HG02870 (cell line): ENCODE data around the gene ASCC2.

Source experiments
- ATAC-seq: cut with Tn5 transposase; IDR thresholded peaks from one replicate; pipeline ENCODE4 v1.9.1; 2021; ENCODE audit warnings: mild to moderate bottlenecking, moderate library complexity; ENCODE audit not compliant: unreplicated experiment

The ASCC2 gene

DNA sequence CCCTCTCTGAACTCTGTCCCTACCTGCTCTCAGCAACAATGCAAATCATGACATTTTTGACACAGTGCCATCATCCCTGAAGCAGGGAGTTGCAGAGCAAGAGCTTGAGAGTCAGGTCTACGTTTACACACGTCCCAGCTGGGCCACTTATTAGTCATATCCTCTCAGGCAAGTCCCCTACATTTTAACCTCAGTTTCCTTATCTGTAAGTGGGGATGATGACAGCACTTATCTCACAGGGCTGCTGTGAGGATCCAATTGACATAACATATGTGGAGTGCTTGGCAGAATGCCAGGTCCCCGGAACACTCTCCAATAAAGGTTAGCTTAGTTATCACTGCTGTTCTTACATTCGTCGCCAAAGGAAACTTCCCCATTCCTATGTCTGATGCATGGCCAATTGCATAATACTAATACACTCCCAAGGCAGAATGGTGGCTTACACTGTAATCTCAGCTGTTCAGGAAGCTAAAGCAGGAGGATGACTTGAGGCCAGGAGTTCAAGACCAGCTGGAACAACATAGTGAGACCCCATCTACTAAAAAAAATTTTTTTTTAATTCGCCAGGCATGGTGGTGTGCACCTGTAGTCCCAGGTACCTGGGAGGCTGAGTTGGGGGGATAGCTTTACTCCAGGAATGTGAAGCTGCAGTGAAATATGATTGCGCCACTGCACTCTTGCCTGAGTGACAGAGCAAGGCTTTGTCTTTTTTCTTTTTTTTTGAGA, 16.6 kb downstream of the ASCC2 start:
- peak; percentile 85 for ATAC-seq

DNA sequence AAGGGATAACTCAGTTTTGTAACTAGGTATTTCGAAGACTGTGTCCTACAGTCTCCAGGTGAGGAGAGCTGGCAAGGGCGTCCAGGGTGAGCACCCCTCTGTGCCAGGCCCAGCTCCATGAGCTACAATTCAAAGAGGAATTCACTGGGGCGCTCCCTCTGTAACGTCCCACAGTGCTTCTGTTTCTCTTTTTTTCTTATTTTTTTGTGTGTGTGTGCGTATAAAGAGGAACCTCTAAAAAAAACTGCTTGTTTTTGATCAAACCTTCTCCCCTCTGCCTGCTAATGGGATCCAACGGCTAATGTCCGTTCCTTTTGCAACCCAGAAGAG, 17.1 kb downstream of the ASCC2 start:
- ATAC-seq = no peak

DNA sequence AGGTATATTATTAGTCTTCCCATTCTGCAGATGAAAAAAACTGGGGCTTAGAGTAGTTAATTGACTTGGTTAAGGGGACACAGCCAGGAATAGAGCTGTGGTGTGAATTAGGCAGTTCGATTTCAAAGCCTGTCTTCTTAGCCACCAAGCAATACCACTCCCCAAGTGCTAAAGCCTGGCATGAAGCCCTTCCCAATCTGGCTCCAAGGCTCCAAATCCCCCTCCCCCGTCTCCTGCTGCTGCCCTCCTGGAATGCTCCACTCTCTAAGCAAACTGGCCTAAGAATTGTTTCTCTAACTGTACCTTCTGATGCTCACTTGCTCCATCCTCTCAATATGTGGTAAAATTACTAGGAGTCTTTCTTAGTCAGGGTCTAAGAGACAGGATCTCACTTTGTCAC, 18.6 kb downstream of the ASCC2 start:
- no peak for ATAC-seq

DNA sequence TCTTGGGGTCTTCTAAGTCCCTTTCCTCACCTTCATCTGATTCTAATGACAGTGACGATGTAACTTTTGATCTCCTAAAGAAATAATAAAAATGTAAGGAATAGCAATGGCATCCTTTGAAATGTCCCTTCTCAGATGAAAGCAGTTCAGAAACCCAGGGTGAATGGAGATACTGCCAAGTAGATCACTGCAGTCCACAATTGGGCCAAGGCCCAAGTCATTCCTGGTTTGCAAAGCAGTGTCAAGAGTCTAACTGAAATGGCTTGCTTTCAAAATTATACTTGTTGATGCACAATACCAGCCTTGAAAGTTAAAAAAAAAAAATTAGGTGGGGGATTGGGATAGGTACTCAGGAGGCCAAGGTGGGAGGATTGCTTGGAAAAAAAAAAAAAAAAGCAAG, 20.4 kb downstream of the ASCC2 start:
- no peak for ATAC-seq

DNA sequence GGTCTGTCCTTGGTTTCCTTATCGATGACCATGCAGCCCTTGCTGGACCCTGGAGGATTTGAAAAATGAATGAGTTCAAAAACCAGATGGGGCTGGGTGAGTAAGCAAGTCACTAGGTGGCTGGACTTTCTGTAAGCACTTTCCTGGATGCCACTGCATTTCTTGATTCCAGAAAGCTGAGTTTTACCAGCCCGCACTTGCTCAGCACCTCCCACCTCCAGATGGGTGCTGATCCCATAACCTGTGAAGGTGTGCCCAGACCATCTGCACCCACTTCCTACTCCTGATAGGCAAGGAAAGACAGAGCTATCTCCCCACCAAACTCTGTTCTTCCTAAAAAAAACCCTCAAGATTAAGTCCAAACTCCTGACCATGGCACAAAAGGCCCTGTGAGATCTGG, 21.1 kb downstream of the ASCC2 start:
- ATAC-seq = no peak

DNA sequence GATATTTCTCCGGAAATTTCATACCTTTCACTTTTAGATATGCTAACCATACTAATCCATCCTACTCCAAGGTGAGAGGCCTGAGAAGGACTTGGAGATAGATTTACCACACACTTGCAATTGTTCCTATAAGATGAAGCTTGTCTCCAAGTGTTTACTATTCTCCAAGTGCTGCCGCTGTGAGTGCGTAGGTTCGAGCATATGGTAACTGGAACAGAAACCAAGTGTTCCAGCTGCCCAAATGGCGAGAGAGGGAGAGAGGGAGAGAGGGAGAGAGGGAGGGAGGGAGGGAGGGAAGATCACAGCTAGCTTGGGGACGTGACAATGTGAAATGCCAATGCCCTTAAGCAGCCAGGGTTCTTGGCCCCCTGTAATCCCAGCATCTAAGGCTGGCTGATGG, 21.5 kb downstream of the ASCC2 start:
- ATAC-seq = no peak

DNA sequence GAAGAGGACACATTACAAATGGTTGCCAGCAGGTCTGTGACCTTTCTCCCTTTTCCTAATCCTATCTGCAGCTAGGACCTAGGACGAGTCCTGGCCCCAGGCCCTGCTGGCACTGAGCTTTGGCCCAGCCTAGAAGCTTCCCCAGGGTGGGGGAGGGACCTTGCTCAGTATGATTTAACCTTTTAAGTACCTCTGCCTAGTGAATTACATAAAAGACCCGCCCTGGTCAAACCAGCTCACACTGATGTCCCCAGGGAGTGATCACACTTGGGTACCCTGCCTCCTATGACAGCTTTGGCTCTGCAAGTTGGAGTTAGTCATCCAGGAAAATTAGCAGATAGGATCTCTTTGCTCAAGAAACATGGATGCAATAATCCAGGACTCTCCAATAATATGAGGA, 21.9 kb downstream of the ASCC2 start:
- no peak for ATAC-seq

DNA sequence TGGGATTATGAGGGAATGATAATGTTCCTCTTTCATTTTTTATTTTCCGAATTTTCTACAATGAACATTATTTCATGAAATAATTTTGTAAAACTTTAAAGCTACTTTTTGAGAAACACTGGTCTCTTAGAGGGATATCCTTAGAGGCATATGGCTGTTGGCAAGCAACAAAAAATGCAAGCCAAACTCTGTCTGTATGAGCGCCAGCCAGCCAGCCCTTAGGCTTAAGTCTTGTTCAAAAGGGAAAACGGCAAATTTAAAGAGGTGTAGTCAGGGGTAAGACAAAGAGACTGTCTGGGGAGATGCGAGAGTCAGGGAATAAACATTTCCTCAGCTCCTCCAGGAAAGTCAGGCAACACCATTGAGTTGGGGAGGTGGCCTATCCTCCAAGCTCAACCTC, 22.5 kb downstream of the ASCC2 start:
- ATAC-seq = no peak

DNA sequence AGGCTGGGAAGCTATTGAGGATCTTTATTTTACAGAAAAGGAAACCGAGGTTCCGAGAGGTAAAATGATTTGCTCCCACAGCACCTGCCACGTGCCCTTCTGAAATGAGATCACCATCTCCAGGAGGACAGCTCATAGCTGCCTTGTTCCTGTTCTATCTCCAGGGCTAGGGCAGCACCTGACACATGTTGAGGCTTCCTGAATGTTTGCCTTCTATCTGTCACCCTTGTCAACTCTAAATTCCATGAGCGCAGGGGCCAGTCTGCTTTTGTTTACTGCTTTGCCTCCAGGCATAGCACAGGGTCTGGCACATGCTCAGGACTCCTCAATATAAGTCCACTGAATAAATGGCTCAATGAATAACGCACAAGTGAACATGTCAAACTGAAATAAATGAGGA, 24.1 kb downstream of the ASCC2 start:
- no peak for ATAC-seq

DNA sequence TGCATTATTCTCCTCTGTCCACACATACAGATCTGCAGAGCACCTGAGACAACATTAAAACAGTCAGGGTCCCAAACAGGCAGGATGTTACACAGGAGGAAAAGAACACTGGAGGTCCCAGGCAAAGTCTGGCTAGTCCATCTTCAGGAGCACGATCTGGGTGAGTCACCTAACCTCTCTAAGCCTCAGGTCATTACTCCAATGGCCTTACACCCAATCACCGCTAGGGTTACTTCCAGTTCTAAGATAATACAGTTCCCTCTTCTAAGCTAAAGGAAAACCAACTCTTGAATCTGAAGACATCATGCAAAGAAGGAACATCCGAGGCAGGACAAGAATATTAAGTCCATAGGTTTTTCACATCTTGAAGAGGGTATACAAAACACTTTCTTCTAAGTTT, 24.5 kb downstream of the ASCC2 start:
- no peak for ATAC-seq

DNA sequence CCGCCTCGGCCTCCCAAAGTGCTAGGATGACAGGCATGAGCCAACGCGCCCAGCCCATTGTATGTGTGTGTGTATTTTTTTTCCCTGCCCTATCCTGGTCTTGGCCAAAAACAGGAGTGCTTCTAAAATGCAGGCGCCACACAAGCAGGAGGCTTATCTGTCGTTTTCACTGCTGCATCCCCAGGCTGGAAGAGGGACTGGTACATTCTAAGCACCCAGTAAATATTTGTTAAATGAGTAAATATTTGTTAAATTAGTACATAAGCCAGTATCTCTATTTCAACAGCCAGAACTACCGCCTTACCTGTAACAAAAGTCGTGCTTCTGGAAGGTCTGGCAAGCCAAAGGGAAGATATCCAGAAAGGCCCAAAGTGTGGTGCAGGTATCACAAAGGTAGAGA, 24.9 kb downstream of the ASCC2 start:
- no peak for ATAC-seq

DNA sequence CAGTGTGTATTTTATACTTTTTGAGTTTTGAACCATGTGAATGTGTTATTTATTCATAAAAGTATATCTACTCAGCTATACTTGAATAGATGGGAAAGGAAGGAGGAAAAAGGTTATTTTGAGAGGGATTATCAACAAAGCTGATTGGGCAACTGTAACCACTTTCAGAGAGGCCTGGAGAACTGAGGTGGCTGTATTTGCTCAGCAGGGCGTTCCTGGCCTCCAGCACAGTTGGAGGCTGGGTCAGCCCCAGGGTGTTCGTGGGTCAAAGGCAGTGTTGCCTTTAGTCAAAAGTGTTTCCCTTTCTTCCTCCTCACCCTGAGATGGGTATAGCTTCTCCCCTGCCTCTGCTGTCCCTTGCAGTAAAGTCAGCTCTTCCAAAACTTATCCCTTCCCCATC, 26.7 kb downstream of the ASCC2 start:
- no peak for ATAC-seq

DNA sequence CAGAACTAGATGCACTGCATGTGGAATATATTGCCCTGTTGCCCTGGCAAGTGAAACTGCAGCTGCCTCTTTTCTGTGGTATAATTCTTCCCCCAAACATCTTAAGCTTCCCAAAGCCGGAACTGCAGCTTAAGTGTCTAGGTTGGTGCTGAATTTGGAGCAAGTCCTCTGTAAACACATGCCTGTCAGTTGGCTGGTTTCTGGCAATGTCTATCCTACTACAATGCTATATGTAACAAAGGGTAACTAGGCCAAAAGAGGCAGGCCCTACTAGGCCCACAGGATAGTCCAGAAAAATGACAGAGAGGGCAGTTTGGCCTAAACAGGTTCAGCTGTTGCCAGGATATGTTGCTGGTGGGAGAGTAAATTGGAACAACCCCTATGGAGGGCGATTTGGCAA, 27.9 kb downstream of the ASCC2 start:
- no peak for ATAC-seq

DNA sequence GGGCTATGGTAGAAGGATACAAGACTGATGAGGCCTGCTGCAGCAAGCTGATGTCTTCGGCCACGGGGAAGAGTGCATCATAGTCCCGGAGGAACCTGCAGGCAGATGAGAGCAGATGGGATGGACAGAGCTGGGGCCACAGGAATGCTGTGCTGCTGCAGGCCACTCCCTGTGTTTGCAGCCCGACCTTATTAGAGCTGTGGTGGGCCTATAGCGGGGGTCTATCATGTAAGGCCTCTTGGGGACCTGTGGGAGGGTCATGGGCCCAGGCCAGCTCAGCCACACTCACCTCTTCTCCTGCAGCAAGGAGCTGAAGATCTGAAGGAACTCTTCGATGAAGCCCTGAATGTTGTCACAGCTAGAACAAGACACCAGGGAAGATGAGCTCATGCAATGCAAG, 31.9 kb downstream of the ASCC2 start:
- no peak for ATAC-seq

DNA sequence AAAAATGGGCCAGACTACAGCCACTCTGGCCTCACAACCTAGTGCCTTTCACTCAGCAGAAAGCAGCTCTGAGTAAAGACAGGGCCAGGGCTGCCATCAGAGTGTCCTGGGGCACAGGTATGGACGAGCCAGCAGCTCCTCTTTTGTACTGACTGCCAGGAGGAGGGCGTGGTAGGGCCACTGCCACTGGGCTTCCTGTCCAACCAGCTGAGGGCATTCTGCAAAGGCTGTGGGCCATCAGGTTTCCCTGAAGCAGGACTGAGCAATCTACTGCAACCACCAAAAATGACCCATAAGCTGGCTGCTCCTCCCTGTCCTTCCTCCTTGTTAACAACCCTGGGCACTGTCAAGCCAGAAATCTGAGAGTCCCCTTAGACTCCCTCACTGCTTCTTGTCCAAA, 33.1 kb downstream of the ASCC2 start:
- ATAC-seq = no peak

DNA sequence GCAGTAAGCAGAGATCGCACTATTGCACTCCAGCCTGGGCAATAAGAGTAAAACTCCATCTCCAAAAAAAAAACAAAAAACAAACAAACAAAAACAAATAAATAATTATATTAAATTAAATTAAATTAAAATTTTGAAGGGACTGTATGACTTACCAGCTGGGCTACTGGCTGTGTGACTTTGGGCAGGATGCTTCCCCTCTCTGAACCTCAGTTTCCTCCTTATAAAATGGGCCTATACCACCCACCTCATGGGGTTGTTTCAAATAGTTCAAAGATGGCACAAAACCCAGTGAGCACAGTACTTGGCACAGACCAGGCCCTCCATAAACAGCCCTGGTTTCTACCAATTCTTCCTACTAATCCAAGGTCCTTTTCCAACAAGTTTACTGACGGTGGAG, 34.9 kb downstream of the ASCC2 start:
- no peak for ATAC-seq

DNA sequence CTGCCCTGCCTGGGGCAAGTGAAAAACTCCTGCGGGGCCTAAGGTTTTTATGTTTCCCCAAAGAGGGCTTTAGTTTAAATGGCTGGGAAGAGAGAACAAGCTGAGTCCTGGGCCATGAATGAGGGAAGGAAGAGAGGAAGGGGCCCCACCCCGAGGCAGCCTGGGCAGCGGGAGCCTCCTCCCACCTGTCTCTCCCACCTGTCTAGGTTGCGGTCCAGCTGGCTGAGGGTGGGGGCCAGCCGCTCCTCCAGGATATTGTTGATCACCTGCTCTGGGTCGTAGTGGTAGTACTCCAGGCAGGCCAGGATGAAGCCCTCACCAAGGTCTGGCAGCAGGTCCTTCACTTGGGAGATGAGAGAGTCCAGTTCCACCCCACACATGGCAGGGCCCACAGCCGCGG, 36.3 kb downstream of the ASCC2 start:
- no peak for ATAC-seq

DNA sequence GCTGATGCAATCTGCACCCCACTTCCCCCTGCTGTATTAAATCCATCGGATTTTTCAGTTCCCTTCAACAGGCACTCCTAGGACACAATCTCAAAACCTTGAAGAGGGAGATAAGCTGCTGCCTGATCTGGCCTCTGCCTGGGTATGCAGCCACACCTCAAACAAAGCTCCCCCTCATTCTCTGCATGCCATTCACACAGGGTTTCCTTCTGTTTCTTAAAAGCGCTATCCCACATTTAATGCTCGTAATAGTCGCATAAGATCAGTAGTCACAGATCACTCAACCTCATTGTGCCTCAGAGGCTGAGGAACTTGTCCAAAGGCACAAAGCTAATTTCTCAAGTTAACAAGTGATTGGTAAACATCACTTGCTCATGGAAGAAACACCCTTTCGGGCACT, 36.9 kb downstream of the ASCC2 start:
- ATAC-seq = no peak

DNA sequence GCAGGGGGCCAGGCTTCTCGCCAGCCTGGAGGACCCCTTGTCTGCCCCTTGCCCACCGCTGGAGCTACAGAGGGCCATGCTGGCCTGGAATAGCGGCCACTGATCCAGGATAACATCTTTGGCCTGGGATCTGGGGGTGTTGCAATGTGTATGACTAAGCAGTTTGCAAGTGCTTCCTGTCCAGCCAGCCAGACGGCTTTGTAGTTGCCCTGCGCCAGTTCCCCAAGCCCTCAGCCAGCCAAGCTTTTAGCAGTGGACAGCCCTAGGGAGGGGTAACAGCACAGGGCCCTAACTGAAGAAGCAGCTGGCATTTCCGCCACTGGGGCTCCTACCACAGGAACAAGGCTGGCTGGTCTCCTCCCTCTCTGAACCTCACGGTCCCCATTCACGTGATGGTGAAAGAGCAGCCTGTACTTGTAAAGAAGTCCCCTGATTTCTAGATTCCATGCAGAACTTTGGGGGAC, 38.8 kb downstream of the ASCC2 start:
- no peak for ATAC-seq

DNA sequence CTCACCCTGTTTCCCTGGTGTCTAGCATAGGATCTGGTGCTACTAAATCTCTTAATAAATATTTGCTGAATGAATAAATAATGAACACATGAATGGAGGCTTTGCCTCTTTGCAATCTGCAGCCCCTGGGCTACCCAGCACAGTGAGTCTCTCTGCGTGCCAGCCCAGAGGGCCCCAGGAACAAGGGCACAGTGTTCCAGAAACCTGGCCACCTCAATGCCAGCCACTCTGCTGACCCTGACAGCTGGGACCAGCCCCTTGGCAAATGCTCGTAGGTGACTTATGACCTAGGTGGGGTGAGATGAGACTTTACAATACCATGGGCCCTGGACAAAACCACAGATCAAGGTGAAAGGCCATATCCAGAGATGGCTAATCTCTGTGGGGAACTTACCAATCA, 39.3 kb downstream of the ASCC2 start:
- ATAC-seq = no peak

DNA sequence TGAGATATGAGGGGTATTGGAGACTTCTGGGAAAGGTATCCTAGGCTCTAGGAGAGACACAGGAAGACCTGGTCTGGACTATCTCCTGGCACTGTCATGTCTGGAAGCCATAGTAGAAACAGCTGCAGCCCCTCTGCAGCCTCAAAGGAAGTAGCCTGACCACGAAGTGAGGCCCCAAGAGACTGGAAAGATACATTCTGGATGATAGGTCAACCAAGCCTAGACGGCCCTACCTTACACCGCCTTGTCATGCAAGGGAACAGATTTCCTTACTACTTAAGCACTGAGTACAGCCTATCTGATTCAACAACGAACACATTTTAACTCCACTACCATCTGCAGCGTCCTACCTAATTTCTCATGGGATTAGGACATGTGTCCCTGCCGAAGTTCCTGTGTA, 39.8 kb downstream of the ASCC2 start:
- no peak for ATAC-seq

DNA sequence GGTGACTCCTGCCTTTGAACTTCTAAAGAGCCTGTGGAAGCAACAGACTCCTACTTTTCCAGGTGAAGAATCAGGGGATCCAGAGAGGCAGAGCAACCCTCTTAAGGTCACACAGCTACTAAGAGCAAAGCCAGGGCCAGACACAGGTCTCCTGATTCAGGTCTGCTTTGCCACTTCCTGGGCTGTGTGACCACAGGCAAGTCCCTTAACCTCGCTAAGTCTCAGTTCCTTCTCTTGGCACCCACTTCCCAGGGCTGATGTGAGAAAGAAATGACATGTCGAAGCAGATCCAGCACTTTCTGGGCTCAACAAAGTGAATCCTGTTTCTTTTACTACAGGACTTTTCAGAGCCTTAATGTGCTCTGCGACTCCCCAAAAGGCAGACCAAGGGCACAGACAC, 40.7 kb downstream of the ASCC2 start:
- no peak for ATAC-seq

DNA sequence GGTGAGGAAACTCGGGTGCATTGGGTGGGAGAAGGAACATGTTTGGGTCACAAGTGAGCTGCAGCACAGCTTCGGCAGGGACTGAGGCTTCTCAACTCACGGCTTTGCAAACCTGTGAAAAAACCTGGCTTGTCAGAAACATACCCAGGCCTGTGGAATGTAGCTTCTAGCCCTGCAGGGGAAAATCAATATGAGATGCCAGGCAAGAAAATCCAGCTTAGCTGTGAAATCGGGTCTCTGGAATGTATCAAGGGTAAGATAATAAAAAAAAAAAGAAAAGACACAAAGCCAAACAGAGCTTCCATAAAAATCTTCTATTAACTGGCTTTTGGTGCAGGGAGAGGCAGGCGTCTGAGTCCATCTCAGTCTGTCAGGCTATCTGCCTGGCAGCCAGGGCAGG, 42.4 kb downstream of the ASCC2 start:
- ATAC-seq = no peak

DNA sequence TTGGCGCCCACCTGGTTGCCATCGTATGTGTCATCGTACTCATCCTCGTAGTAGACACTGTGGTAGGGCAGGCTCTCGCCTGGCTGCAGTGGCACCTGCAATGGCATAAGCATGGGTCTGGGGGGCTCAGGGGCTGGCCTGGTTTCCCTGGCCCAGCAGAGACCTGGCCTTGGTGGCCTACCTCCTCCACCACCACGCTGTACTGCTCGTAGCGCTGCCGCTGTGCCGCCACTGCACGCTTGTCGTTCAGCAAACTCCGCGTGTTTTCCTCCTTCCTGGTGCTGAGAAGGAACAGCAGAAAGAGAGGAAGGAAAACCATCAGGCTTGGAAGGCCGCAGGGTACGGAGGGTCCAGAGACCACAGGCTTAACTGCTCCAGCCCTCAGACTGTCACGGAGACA, 44.7 kb downstream of the ASCC2 start:
- no peak for ATAC-seq
